HG02588 (cell line): ENCODE data around the gene CCDC71.

Experiments
- ATAC-seq: cut with Tn5 transposase; IDR thresholded peaks from one replicate; pipeline ENCODE4 v1.9.1; 2021; ENCODE audit warnings: mild to moderate bottlenecking, moderate library complexity; ENCODE audit not compliant: unreplicated experiment

Gene CCDC71

GRCh38 chr3:49170744-49171118 lies 4.6 kb upstream of the CCDC71 start:
- no peak for ATAC-seq

DNA sequence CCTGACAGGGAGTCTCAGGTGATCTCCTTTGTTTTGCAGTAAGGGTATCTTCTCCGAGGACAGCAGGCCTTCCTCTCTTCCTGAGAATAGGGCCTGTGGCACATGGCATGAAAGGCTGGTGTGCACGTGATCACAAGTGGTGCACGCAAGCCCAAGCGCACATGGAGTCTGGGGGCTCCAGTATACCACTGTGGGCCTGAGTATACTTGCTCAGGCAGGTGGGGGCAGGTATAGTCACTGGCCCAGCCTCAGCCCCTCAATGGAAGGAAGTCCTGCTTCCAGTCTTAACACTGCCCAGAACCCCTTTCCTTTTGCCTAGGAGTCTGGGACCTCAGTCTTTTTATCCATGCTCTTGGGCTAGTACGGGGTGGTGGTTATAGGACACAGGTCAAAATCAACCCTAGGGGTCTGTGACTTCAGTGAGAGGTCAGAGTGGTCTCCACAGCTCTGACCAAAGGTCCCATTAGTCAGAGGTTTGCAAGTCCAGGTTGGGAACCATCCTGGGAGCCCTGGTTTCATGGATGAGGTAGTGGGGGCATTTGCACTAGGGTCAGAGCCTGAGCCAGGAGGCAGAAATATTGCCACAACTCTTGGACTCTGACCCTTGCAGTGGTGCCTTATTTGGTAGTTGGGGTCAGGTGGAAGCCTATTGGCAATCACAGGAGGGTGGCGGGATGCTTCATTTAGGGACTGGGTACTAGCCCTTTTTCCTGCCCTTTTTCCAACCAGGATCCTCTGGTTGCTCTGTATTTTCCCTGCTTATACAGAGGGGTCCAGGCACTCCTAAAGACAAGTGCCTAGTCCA lies 823 bp upstream of the CCDC71 start:
- ATAC-seq, result no peak

DNA sequence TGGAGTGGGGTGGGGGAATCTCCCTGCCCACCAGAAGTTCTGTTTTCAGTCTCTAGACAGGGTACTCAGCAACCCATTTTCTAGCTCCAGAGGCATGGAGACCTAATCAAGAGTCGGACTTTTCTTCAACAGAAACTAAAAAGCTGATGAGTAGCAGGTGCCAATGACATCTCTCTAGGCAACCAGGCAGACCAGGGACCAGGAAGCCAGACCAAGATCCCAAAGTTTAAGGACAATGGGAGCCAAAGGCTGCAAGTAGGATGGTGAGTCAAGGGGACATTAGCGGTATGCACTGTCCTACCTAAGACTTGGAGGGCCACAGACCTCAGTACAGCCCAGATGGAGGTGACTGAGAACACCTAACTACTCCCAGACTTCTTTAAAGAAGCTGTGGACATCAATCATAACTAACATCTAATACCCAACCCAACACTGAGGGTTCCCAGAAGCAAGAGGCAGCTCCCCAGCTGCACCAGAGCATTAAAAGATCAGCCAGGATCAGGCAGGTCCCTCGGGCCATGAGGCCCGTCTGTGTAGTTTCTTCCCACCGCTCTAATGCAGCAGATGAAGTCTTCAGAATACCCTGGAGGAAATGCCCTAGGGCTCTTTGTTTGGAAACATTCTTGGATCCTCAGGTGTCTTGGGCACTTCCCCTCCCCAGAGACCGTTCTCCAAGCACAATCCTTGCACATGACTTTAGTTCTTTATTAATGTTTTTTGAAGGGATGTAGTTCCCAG lies 979 bp downstream of the CCDC71 start:
- ATAC-seq, result no peak

GRCh38 chr3:49163609-49164008 lies 2.5 kb downstream of the CCDC71 start:
- ATAC-seq, result no peak

- no peak for ATAC-seq
These were observed 3.2 kb downstream of the CCDC71 start for GRCh38 chr3:49162751-49163419.

GRCh38 chr3:49161808-49162530 lies 4.2 kb downstream of the CCDC71 start:
- no peak for ATAC-seq

GRCh38 chr3:49161197-49161596 lies 4.9 kb downstream of the CCDC71 start:
- no peak for ATAC-seq

DNA sequence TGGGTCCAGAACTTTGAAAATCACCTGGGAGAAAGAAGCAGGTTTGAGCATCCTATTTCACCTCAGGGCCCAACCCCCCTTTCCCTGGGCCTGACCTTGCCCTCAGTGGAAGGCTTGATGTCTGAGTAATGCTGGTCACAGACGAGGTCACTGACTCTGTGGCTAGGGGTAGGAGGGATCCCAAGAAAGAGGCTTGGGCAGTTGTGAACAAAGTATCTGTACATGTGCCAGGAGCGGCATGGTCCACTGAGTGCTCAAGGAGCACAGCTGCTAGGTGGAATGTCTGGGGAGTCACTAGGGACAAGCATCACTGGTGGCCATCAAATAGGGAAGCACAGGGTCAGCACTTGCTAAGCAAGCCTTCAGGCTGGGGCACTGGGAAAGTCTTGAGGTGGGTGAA lies 7.3 kb downstream of the CCDC71 start:
- no peak for ATAC-seq

DNA sequence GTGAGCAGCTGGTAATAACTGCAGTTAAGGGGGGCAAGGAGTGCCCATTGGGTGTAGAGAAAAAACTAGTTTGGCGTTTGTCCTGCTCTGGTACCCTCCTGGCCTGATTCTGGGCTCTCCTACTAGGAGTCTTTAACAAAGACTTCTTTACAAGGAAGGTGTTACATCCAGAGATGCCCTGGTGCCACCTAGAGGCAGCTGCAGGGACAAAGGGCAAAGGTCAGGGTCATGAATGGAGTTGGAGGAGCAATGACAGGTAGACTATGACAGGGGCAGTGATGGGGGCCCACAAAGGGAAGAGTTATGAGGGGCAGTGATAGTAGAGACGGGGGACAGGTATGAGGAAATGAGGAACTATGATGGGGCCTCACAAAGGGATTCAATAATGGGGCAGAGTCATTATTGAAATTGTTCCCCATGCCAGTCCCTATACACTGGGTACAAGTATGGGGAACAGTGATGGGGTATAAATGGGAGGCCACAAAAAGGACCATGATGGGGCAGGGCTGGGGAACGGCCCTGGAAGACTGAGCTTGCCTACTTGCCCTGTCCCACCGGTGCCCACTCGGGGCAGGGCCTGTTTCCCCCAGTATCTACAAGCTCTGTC lies 7.9 kb downstream of the CCDC71 start:
- ATAC-seq, result no peak

- ATAC-seq, result no peak
These were observed 8.8 kb downstream of the CCDC71 start for GRCh38 chr3:49157289-49157688.

- ATAC-seq, result no peak
These were observed 12.7 kb downstream of the CCDC71 start for GRCh38 chr3:49153349-49153912.

GRCh38 chr3:49151610-49152009 lies 14.5 kb downstream of the CCDC71 start:
- ATAC-seq, result no peak

GRCh38 chr3:49148159-49148558 lies 18.0 kb downstream of the CCDC71 start:
- no peak for ATAC-seq

DNA sequence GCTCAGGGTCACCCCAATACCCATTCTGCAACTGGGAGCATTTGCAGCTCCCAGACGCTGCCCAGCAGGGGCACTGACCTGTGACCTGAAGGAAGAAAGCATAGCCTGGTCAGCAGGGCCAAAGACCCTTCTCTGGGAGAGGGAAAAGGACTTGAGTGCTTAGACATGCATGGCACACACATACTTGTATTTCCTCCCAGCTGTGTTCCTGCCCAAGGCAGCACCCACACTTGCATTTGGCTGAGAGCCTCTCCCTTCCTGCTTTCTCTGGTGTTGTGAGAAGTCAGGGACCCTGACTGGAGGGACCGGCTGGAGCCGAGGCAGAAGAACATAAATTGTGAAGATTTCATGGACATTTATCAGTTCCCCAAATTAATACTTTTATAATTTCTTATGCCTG lies 26.1 kb downstream of the CCDC71 start:
- ATAC-seq, result no peak

DNA sequence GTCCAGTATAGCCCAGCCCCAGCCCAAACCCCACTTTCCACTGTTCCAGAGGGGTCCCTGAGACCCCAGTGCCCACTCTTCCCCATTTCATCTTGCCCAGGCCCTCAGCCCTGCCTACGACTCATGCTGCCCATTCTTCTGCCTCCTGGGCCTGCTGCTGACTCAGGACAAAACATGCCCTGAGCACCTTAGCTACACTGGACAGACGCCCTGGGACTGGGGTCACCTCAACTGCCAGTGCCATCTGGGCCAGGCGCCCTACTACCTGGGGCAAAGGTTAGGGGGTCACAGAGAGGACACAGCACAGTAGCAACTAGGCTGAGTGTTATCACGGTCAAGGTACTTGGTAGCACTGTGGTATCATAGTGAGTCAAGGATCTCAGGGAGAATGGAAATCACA lies 30.6 kb downstream of the CCDC71 start:
- ATAC-seq, result no peak

DNA sequence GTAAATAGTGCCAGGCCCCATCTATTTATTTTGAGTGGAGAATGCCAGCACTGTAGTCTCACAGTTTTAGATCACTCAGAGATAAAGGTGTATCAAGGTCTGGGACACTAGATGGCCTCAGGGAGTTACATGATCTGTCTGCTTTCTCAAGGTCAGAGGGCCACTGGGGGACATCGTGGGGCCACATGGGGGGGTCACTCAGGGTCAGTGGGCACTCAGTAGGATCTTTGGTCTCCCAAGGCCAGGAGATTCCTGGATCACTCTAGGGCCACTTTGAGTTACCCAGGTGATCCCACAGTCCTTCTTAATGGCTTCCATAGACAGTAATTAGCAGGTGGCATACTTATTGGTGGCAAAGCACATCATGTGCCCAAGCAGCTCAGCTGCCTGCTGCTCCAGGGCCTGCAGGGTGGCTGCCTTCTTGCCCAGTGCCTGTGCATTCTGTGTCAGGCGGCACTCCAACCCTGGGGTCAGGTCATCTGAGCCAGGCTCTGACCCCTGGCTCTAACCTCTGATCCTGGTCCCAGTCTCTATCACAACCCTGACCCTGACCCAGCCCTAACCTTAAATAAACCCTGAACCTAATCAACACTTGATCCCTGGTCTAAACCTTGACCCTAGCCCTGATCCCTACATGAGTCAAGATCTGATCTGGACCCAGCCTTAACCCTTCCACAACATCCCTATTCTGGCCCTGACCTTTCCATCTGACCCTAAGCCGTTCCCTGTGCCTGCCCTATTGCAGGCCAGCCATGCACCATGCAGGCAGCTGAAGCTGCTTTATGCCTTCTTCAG lies 31.5 kb downstream of the CCDC71 start:
- no peak for ATAC-seq

GRCh38 chr3:49133226-49133951 lies 32.7 kb downstream of the CCDC71 start:
- ATAC-seq, result no peak

GRCh38 chr3:49132437-49133225 lies 33.5 kb downstream of the CCDC71 start, which contains the start of gene LAMB2:
Gene LAMB2, minus strand, starts transcription at chr3:49133050. Its CDS starts 183 bp downstream, at chr3:49132867.
- no peak for ATAC-seq
